ENCODE data around the gene SORCS3. TPM values are rescaled to one million over a fixed set of nuclear protein-coding genes. Genes with fewer than 3 reads are reported as not detected.

Gene SORCS3
- total RNA-seq, 1 experiment from 2014 or later = not detected

DNA sequence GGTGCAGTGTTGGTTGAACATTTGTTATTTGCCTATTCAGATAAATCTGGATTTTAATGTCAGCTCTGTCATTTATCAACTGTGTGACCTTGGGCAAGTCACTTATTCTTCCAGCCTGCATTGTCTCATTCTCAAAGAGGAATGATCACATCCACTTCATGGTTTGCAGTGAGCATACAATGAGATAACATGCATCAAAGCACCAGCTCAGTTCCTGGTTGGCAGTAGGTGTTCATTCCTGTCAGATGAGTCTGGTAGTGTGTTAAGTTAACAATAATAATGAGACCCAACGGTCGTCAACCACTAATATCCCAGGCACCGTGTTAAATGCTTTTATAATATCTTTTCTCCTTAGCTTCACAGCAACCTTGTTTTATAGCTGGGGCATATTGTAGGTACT is 137.3 kb downstream of the SORCS3 start:
- Histone ChIP-seq H3K27me3 (ENCODE audit: insufficient read depth, low read depth) (no peaks in the 10 kb centered on the region), H4K20me1 (ENCODE audit: insufficient read depth) (no peaks in the 10 kb centered on the region), H2AFZ (no peak overlapping the region), H3K36me3 (ENCODE audit: low read depth) (no peaks in the 10 kb centered on the region), H3K9me2 (ENCODE audit: insufficient read depth) (no peaks in the 10 kb centered on the region), H3F3A (ENCODE audit: insufficient read depth, low read depth) (no peaks in the 10 kb centered on the region), H3K4me3 (no peak overlapping the region), H3K4me1 (replicated peaks; ENCODE audit: insufficient read depth) (no peaks in the 10 kb centered on the region), H3K27ac (no peak overlapping the region), H3K9me3 (ENCODE audit: insufficient read depth, low read depth) (no peaks in the 10 kb centered on the region), H3K79me2 (ENCODE audit: low read depth) (no peaks in the 10 kb centered on the region), H3K4me2 (no peak overlapping the region)
- DNase-seq = no peak
- BruUV-seq (replicated peaks) = no TSS peak
- CTCF ChIA-PET = no interaction called here
- TF ChIP-seq EZH2 (IDR thresholded peaks at IDR 0.05; ENCODE audit: low read depth) = no peak
- TF ChIP-seq, protein P1, sequence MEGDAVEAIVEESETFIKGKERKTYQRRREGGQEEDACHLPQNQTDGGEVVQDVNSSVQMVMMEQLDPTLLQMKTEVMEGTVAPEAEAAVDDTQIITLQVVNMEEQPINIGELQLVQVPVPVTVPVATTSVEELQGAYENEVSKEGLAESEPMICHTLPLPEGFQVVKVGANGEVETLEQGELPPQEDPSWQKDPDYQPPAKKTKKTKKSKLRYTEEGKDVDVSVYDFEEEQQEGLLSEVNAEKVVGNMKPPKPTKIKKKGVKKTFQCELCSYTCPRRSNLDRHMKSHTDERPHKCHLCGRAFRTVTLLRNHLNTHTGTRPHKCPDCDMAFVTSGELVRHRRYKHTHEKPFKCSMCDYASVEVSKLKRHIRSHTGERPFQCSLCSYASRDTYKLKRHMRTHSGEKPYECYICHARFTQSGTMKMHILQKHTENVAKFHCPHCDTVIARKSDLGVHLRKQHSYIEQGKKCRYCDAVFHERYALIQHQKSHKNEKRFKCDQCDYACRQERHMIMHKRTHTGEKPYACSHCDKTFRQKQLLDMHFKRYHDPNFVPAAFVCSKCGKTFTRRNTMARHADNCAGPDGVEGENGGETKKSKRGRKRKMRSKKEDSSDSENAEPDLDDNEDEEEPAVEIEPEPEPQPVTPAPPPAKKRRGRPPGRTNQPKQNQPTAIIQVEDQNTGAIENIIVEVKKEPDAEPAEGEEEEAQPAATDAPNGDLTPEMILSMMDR (conservative IDR thresholded peaks at IDR 0.05) = no peak
- intact Hi-C loops (cut with micrococcal nuclease; ENCODE audit: unreplicated experiment) = no loop called here
- POLR2A ChIA-PET (ENCODE audit: unreplicated experiment) = no interaction called here

DNA sequence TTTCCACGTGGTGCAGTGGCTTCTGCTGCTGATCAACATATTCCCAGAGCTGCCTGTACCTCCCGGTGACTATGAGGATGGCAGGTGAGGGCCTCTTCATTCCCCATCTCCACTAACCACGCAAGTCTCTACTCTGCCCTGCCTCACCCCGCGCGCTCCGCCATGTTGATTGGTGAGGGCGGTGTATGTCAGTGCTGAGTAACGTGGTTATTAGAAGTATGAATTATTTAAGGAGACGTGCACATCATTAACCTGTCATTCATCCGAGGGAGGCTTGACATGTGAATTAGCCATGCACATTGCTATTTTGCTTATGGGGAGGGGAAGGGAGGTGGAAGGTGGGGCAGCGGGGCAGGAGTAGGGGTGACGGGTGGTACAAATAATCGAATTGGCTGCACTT is 138.6 kb downstream of the SORCS3 start:
- no peak overlapping the region for H3K4me2 ChIP-seq
- no peak overlapping the region for H2AFZ ChIP-seq
- H4K20me1 ChIP-seq (ENCODE audit: insufficient read depth) = no peaks in the 10 kb centered on the region
- no peak for DNase-seq
- H3K9me2 ChIP-seq (ENCODE audit: insufficient read depth) = no peaks in the 10 kb centered on the region
- H3K4me1 ChIP-seq (replicated peaks; ENCODE audit: insufficient read depth) = no peaks in the 10 kb centered on the region
- no peaks in the 10 kb centered on the region for H3K79me2 ChIP-seq (ENCODE audit: low read depth)
- BruUV-seq (replicated peaks) = no TSS peak
- no peaks in the 10 kb centered on the region for H3K27me3 ChIP-seq (ENCODE audit: insufficient read depth, low read depth)
- H3K9me3 ChIP-seq (ENCODE audit: insufficient read depth, low read depth) = no peaks in the 10 kb centered on the region
- intact Hi-C loops (cut with micrococcal nuclease; ENCODE audit: unreplicated experiment) = no loop called here
- CTCF ChIA-PET = no interaction called here
- H3F3A ChIP-seq (ENCODE audit: insufficient read depth, low read depth) = no peaks in the 10 kb centered on the region
- H3K36me3 ChIP-seq (ENCODE audit: low read depth) = no peaks in the 10 kb centered on the region
- no peak overlapping the region for H3K4me3 ChIP-seq
- no peak overlapping the region for H3K27ac ChIP-seq
- TF ChIP-seq, protein P1 (conservative IDR thresholded peaks at IDR 0.05) = no peak
- no peak for TF ChIP-seq EZH2 (IDR thresholded peaks at IDR 0.05; ENCODE audit: low read depth)
- POLR2A ChIA-PET (ENCODE audit: unreplicated experiment) = no interaction called here

DNA sequence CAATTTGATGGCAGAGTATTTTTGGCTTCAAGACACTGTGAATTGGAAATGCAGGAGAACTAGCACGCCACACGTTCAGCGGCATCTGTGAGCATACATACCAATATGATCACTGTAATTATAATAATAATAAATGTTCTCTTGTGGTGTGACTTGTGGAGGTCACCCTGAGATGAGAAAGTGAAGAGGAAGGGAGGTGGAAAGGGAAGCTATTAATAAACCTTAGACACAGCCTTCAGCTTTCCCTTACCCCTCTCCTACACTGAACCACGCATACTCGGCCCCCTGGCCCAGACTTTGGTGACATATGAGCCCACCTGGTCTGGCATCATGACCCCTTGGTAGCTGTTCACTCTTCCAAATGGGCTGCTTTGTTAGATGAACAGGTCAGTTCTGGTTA is 139.1 kb downstream of the SORCS3 start:
- no peaks in the 10 kb centered on the region for H3K36me3 ChIP-seq (ENCODE audit: low read depth)
- no peaks in the 10 kb centered on the region for H3K27me3 ChIP-seq (ENCODE audit: insufficient read depth, low read depth)
- no peak overlapping the region for H3K4me2 ChIP-seq
- no peaks in the 10 kb centered on the region for H3K79me2 ChIP-seq (ENCODE audit: low read depth)
- intact Hi-C loops (cut with micrococcal nuclease; ENCODE audit: unreplicated experiment) = no loop called here
- H4K20me1 ChIP-seq (ENCODE audit: insufficient read depth) = no peaks in the 10 kb centered on the region
- no peak for DNase-seq
- TF ChIP-seq, protein P1 (conservative IDR thresholded peaks at IDR 0.05) = no peak
- no peak for TF ChIP-seq EZH2 (IDR thresholded peaks at IDR 0.05; ENCODE audit: low read depth)
- H3F3A ChIP-seq (ENCODE audit: insufficient read depth, low read depth) = no peaks in the 10 kb centered on the region
- no peaks in the 10 kb centered on the region for H3K9me2 ChIP-seq (ENCODE audit: insufficient read depth)
- H3K4me1 ChIP-seq (replicated peaks; ENCODE audit: insufficient read depth) = no peaks in the 10 kb centered on the region
- ChIA-PET POLR2A (ENCODE audit: unreplicated experiment) (no interaction called here), CTCF (no interaction called here)
- H2AFZ ChIP-seq = no peak overlapping the region
- no peak overlapping the region for H3K27ac ChIP-seq
- no peaks in the 10 kb centered on the region for H3K9me3 ChIP-seq (ENCODE audit: insufficient read depth, low read depth)
- no TSS peak for BruUV-seq (replicated peaks)
- no peak overlapping the region for H3K4me3 ChIP-seq
